Neural cell (in vitro differentiated cells): Measurements from ENCODE around the gene PLIN1.

Experiments used
- EP300 ChIP-seq: fragments of 450-650 bp; conservative IDR thresholded peaks from 2 replicates; pipeline ENCODE4 v1.6.1; 2014; ENCODE audit warnings: antibody characterized with exemption, mild to moderate bottlenecking, moderate library complexity; ENCODE audit not compliant: poor library complexity, severe bottlenecking
- EZH2 ChIP-seq: fragments of 200-600, 300-800 bp; shearing (Covaris generic), sonication (generic); IDR thresholded peaks from 2 replicates; pipeline ENCODE4 v1.6.1; 2014; ENCODE audit warnings: antibody characterized with exemption, low read length, borderline replicate concordance, mild to moderate bottlenecking; ENCODE audit not compliant: insufficient read depth, poor library complexity, severe bottlenecking

DNA sequence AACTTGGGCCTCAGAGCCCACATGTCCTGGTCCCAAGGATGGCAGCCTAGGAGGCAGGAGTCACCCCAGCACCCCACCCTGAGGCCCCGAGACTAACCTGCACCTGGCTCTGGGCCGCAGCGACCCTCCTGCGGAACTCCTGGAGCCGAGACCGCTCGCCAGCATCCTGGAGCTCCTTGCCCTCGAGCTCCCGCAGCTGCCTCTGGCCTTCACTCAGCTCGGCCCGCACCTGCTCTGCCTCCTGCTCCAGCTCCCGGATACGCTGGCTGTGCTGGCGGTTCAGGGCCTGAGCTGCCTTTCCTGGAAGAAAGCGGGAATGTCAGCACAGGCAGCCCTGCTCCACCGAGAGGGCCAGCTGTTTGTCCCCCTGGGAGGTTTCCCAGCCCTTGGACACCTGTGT lies 37.1 kb downstream of the PLIN1 start:
- TF ChIP-seq EZH2 (no peak), EP300 (no peak)
